GM12892 (cell line): Measurements from ENCODE around the gene DAPK2.

ENCODE experiments used
- POLR2A ChIP-seq: IDR thresholded peaks from 2 replicates; pipeline ENCODE4 v1.6.1; 2011; ENCODE audit warnings: low read depth, low read length, control low read depth
- TAF1 ChIP-seq: IDR thresholded peaks from 2 replicates; pipeline ENCODE4 v1.6.1; 2011; ENCODE audit warnings: low read depth, mild to moderate bottlenecking, control low read depth, low read length, borderline replicate concordance

GRCh38 chr15:64070965-64071851 lies 24.9 kb upstream of the DAPK2 start:
- no peak for TF ChIP-seq POLR2A
- no peak for TF ChIP-seq TAF1
